SU-DHL-6 (cell line): Measurements from ENCODE around the gene KIAA0586.

Source experiments
- H2AFZ ChIP-seq: fragments of 200-600 bp; sonication (generic); 2 replicates; pipeline ENCODE4 v1.6.1; 2014; ENCODE audit warnings: low read depth, mild to moderate bottlenecking, moderate library complexity, mixed read lengths, antibody characterized with exemption, low read length; ENCODE audit not compliant: severe bottlenecking
- H3F3A ChIP-seq: fragments of 200-600 bp; shearing (Covaris generic); 2 replicates; pipeline ENCODE4 v1.6.0; 2016; ENCODE audit warnings: antibody characterized with exemption, mild to moderate bottlenecking; ENCODE audit not compliant: insufficient read depth
- H3K27ac ChIP-seq: fragments of 200-600 bp; sonication (generic); 2 replicates; pipeline ENCODE4 v1.5.1; 2016; ENCODE audit warnings: low read depth, mild to moderate bottlenecking, low read length, moderate library complexity, mixed read lengths
- H3K27me3 ChIP-seq: fragments of 200-600 bp; sonication (generic), shearing (Covaris generic); 2 replicates; pipeline ENCODE4 v1.6.0; 2014; ENCODE audit warnings: mild to moderate bottlenecking, low read length
- H3K36me3 ChIP-seq: fragments of 200-600 bp; sonication (generic); 2 replicates; pipeline ENCODE4 v1.6.1; 2014; ENCODE audit warnings: mild to moderate bottlenecking, low read length, mixed read lengths
- H3K4me2 ChIP-seq: fragments of 300-600, 200-600 bp; shearing (Covaris generic), sonication (generic); 2 replicates; pipeline ENCODE4 v1.6.0; 2014; ENCODE audit warnings: low read length, low read depth, mild to moderate bottlenecking; ENCODE audit not compliant: poor library complexity, severe bottlenecking
- H3K4me3 ChIP-seq: fragments of 200-600 bp; sonication (generic); 2 replicates; pipeline ENCODE4 v1.5.1; 2014; ENCODE audit warnings: antibody characterized with exemption, low read length, mild to moderate bottlenecking, mixed read lengths; ENCODE audit not compliant: insufficient read depth, poor library complexity, severe bottlenecking
- H3K79me2 ChIP-seq: fragments of 200-600 bp; sonication (generic); 2 replicates; pipeline ENCODE4 v1.6.1; 2014; ENCODE audit warnings: mild to moderate bottlenecking, low read length, moderate library complexity; ENCODE audit not compliant: insufficient read depth
- H3K9ac ChIP-seq: fragments of 200-600 bp; sonication (generic); 2 replicates; pipeline ENCODE4 v1.7.0; 2014; ENCODE audit warnings: mild to moderate bottlenecking, low read length
- H3K9me2 ChIP-seq: fragments of 200-600 bp; sonication (generic); replicated peaks from 2 replicates; pipeline ENCODE4 v1.6.1; 2014; ENCODE audit warnings: low read length; ENCODE audit not compliant: insufficient read depth
- H3K9me3 ChIP-seq: fragments of 200-600 bp; sonication (generic); 2 replicates; pipeline ENCODE4 v1.6.1; 2014; ENCODE audit warnings: low read length, mixed read lengths; ENCODE audit not compliant: insufficient read depth
- H4K20me1 ChIP-seq: fragments of 200-600 bp; sonication (generic); 2 replicates; pipeline ENCODE4 v1.6.1; 2014; ENCODE audit warnings: low read depth, mild to moderate bottlenecking, antibody characterized with exemption, low read length, moderate library complexity, mixed read lengths
- EZH2phosphoT487 ChIP-seq: fragments of 200-600 bp; sonication (generic), shearing (Covaris generic); conservative IDR thresholded peaks from 2 replicates; pipeline ENCODE4 v1.6.1; 2018; ENCODE audit warnings: mild to moderate bottlenecking, antibody characterized with exemption, low read length, moderate library complexity, mixed read lengths
- TF ChIP-seq, protein P1 (sequence below): fragments of 200-600 bp; sonication (generic); IDR thresholded peaks from one replicate; pipeline ENCODE4 v1.5.1; 2017; ENCODE audit warnings: antibody characterized with exemption, mild to moderate bottlenecking, low read length, moderate library complexity; ENCODE audit not compliant: insufficient read depth, poor library complexity, severe bottlenecking

The KIAA0586 gene

DNA sequence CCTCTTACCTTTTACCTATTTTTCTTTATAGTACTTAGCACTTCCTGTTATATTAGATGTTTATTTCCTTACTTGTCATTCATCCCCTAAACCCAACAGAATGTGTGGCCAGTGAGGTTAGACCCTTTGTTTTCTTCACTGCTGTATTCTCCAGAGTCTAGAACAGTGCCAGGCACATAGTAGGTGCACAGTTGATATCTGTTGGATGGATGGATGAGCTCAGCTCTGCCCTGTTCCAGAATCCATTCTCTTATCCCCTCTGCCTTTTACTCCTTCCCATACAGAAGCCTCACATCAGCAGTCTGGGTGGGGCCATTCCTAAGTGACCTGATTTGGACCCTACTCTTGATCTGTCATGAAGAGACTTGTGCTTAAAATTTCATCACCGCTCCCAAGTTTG is 115.7 kb downstream of the KIAA0586 start:
- no peak overlapping the region for H3K27ac ChIP-seq
- no peaks in the 10 kb centered on the region for H3K79me2 ChIP-seq
- H3K4me3 ChIP-seq, result no peak overlapping the region
- TF ChIP-seq, protein P1, sequence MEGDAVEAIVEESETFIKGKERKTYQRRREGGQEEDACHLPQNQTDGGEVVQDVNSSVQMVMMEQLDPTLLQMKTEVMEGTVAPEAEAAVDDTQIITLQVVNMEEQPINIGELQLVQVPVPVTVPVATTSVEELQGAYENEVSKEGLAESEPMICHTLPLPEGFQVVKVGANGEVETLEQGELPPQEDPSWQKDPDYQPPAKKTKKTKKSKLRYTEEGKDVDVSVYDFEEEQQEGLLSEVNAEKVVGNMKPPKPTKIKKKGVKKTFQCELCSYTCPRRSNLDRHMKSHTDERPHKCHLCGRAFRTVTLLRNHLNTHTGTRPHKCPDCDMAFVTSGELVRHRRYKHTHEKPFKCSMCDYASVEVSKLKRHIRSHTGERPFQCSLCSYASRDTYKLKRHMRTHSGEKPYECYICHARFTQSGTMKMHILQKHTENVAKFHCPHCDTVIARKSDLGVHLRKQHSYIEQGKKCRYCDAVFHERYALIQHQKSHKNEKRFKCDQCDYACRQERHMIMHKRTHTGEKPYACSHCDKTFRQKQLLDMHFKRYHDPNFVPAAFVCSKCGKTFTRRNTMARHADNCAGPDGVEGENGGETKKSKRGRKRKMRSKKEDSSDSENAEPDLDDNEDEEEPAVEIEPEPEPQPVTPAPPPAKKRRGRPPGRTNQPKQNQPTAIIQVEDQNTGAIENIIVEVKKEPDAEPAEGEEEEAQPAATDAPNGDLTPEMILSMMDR, result no peak
- no peak for TF ChIP-seq EZH2phosphoT487
- H3K9me2 ChIP-seq, result no peaks in the 10 kb centered on the region
- no peaks in the 10 kb centered on the region for H3K9me3 ChIP-seq
- H2AFZ ChIP-seq, result no peak overlapping the region
- no peaks in the 10 kb centered on the region for H3F3A ChIP-seq
- H4K20me1 ChIP-seq, result no peaks in the 10 kb centered on the region
- no peaks in the 10 kb centered on the region for H3K36me3 ChIP-seq
- H3K27me3 ChIP-seq, result no peaks in the 10 kb centered on the region
- H3K4me2 ChIP-seq, result no peak overlapping the region
- no peak overlapping the region for H3K9ac ChIP-seq

- Histone ChIP-seq H3K36me3 (no peaks in the 10 kb centered on the region), H4K20me1 (no peaks in the 10 kb centered on the region), H3K9me3 (no peaks in the 10 kb centered on the region), H3K79me2 (no peaks in the 10 kb centered on the region), H3K4me2 (no peak overlapping the region), H3K27ac (no peak overlapping the region), H3K27me3 (no peaks in the 10 kb centered on the region), H2AFZ (no peak overlapping the region), H3K4me3 (no peak overlapping the region), H3F3A (no peaks in the 10 kb centered on the region), H3K9ac (no peak overlapping the region), H3K9me2 (no peaks in the 10 kb centered on the region)
- no peak for TF ChIP-seq EZH2phosphoT487
- TF ChIP-seq, protein P1, result no peak
Observed at GRCh38 chr14:58547649-58548048, 120.1 kb downstream of the KIAA0586 start.

DNA sequence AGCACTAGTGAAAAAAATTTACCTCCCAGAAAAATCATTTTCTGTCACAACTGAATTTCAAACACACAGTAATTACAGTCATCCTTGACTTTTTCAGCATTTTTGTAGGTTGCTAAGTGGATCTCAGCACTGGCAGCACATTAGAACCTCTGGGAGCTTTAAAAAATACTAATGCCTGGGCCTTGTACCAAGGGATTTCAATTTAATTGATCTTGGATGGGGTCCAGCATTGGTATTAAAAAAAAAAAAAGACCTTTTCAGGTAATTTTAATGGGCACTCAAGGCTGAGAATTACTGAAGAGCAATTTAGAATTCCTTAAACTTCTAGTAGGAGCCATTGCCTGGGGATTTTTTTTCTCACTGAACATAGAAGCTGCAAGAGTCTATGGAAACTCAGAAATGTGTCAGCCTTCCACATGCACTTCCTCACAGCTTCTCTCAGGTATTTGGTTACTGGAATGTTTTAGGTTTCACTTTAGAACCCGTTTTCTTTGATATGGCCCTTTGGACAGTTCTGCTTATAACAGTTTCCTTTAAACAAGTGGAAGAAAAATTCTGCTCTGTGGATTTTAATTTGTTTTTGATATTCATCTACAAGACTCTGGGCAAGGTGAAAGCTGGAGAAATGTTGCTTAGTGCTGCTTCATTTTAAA is 121.7 kb downstream of the KIAA0586 start:
- no peak overlapping the region for H3K4me2 ChIP-seq

More for the DNA sequence above, 121.7 kb downstream of the KIAA0586 start:
- Histone ChIP-seq H3K9ac (no peak overlapping the region), H3K9me2 (no peaks in the 10 kb centered on the region), H3K79me2 (no peaks in the 10 kb centered on the region), H3K27ac (no peak overlapping the region), H3K36me3 (no peaks in the 10 kb centered on the region), H3F3A (no peaks in the 10 kb centered on the region), H2AFZ (no peak overlapping the region), H4K20me1 (no peaks in the 10 kb centered on the region), H3K9me3 (no peaks in the 10 kb centered on the region), H3K27me3 (no peaks in the 10 kb centered on the region), H3K4me3 (no peak overlapping the region)
- TF ChIP-seq, protein P1, result no peak
- TF ChIP-seq EZH2phosphoT487, result no peak
